GM18951 (cell line): ENCODE measurements around the gene JAG2.

Source experiments
- POLR2A ChIP-seq: IDR thresholded peaks from 4 replicates; pipeline ENCODE4 v1.6.1; 2011; ENCODE audit warnings: mild to moderate bottlenecking; ENCODE audit not compliant: insufficient read length, insufficient read depth; ENCODE audit errors: extremely low read depth
- in situ Hi-C: fragments of 300-500 bp; cut with MboI; formaldehyde crosslinking; loops from one replicate; pipeline ENCODE4 v1.12.0; 2022; ENCODE audit warnings: low sequenced_read_pairs, mixed read lengths, inconsistent platforms; ENCODE audit not compliant: unreplicated experiment

The JAG2 gene

DNA sequence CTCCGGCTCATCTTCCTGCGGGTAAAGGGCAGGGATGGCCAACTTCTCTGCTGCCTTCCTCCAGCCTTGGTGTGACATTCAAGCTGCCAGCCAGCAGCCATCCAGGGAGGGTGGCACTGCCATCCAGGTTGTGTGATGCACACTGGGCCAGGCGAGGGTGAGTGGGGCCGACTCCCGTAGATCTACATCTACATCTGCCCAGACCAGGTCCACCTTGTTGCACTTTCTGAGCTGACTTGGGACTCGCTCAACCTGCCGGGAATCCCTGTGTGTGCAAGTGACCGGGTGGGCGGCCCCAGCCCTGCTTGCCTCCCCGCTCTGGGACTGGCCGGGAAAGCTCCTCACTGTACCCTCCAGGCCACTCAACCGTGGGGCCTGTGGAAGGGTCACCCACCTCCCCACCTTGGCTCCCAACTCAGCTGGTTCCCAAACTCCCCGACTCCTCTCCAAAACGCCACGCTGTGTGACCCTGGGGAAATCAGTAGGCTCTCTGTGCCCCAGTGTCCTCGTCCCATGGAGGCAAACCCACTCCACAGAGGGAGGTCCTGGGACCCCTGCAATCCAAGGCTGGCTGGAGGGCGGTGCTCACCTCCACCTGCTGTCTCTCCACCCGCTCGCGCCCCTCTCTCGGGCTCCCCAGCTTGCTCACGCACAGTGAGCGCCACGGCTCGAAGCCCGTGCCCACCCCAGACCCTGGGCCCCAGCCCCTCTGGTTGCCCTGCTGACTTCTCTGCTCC is 14.7 kb downstream of the JAG2 start:
- no peak for TF ChIP-seq POLR2A

DNA sequence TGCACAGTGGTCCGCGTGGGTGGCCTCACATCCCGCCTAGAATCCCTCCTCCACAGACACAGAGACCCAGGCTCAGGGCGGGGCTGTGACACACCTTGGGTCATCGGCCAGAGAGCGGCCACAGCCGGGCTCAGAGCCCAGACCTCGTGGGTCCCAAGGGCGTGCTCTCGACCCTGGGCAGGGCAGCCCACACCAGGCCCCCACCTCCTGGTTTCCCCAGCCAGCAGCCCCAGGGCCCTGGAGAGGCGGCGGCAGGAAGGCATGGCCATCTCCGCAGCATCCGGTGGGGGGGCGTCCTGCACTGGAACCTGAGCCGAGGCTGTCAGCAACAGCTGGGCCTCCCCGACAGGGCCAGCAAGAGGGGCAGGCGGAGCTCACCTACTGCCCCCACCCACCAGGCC is 15.2 kb downstream of the JAG2 start:
- in situ Hi-C loops = no loop called here
- TF ChIP-seq POLR2A = no peak

More for the DNA sequence above, 14.7 kb downstream of the JAG2 start:
- in situ Hi-C loops = no loop called here

DNA sequence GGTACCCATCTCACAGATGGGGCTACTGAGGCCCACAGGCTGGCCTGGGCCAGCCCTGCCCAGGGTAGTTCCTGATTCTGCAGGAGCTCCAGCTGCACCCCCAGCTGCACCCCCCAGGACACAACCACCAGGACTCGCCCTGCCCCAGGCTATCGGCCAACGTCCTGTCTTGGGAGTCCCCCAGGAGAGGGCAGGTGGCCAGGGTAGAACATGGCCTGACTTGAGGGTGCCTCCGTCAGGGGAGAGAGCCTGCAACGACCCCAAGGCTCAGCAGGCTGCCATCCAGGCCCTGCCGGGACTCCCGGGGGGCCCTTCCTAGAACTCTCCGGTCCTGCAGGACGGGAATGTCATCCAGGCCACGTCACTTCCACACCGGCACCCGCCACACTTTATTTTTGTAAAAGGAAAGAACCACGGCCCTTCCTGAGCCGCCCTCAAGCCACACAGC is 15.8 kb downstream of the JAG2 start:
- TF ChIP-seq POLR2A = no peak
- in situ Hi-C loops = no loop called here

DNA sequence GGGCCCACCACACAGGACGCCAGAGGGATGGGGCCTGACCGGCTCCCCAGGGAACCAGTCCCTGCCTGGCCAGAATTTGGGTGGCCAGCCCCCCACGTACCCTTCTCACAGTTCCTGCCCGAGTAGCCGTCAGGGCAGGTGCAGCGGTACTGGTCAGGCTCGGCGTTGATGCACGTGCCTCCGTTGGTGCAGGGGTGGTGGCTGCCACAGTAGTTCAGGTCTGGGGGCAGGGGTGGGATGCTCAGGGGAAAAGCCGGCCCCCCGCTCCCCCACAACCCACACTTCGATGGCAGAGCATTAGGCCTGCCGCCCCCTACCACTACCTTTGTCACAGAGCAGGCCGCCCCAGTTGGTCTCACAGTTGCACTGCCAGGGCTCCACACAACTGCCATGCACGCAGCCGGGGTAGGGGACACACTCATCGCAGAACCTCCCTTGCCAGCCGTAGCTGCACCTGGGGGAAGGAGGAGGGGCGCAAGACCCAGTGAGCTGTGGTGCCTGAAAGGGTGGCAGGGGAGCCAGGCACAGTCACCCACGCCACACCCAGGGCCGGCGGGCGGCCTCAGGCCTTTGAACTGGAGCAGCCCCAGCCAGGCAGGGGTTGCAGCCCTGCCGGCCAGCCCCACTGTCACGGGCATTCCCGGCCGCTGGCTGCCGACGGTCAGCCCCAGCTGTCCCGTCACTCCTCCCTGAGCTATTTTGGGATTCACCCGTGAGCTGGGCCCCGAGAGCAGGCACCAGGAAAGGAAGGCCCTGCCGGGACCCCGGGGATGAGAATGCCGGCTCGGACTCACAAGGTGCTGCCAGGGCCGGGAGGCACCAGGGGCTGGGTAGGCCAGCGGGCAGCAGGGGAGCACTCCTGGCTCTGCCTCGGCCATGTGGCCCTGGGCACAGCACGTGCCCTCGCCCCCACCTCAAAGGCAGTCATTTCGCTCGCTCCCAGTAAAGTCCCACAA is 16.5 kb downstream of the JAG2 start:
- in situ Hi-C loops = no loop called here

DNA sequence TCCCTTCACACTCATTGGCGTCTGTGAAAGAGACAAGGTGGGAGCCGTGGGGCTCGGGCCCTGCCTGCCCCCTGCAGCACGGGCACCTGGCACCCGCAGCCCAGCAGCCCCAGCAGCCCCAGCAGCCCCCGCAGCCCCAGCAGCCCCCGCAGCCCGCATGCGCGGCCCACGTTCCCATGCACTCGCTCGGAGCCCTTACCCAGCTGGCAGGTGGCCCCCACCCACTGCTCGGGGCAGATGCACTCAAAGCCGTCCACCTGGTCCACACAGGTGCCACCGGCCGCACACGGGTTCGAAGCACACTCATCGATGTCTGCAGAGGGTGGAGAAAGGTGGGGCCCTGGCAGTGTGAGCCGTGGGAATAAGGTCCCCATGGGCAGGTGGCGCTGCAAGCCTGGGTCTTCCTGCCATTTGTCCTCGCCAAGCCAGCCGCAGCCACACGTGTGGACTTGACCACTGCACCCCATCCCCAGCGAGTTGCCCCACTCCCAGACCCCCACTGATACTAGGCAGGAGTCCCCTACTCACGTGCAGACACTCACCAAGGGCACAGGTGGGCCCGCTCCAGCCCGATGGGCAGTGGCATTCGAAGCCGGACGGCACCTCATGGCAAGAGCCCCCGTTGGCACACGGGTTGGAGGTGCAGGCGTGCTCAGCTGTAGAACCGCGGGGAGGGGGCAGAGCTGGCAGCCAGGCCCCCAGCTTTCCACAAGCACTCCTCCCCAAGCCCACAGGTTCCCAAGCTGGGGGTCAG is 17.3 kb downstream of the JAG2 start:
- TF ChIP-seq POLR2A = no peak
- in situ Hi-C loops = no loop called here

More for the DNA sequence above, 16.5 kb downstream of the JAG2 start:
- TF ChIP-seq POLR2A = no peak

DNA sequence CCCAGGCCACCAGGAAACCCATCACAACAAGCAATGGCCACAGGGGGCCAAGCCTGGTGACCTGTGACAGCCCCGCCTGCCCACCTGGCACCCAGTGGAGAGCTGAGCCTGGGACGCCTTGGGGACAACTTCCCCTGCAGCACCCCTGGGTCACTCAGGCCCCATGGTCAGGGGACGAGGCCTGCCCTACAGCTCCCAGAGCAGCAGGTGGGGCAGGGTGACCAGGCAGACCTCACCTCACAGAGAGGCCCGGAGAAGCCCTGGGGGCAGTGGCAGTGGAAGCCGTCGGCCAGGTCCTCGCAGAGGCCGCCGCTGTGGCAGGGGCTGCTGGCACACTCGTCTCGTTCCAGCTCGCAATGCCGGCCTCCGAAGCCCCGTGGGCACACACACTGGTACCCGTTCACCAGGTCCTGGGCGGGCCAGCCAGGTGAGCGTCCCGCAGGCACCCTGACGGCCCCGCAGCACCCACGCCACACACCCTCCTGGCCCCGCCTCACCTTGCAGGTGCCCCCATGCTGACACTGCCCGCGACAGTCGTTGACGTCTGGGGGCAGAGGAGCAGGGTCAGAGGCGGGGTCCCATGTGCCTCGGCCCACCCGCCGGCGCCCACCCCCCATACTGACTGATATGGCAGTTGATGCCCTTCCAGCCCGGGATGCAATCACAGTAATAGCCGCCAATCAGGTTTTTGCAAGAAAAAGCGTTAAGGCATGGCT is 18.1 kb downstream of the JAG2 start:
- in situ Hi-C loops = no loop called here
- no peak for TF ChIP-seq POLR2A

DNA sequence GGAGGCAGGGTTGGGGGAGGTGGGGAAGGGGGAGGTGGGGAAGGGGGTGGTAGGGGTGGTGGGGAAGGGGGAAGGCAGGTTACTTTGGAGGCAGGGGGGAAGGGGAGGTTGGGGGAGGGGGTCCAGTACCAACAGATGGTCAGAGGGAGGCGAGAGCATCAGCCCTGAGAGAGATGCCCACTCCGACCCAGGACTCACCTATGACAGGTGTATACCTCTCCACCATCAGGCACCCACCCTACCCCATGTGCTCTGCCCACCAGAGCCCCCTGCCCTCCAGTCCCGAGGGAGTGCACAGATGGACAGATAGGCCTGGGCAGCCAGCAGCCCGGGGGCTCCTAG is 18.6 kb downstream of the JAG2 start:
- no peak for TF ChIP-seq POLR2A
- in situ Hi-C loops = no loop called here

DNA sequence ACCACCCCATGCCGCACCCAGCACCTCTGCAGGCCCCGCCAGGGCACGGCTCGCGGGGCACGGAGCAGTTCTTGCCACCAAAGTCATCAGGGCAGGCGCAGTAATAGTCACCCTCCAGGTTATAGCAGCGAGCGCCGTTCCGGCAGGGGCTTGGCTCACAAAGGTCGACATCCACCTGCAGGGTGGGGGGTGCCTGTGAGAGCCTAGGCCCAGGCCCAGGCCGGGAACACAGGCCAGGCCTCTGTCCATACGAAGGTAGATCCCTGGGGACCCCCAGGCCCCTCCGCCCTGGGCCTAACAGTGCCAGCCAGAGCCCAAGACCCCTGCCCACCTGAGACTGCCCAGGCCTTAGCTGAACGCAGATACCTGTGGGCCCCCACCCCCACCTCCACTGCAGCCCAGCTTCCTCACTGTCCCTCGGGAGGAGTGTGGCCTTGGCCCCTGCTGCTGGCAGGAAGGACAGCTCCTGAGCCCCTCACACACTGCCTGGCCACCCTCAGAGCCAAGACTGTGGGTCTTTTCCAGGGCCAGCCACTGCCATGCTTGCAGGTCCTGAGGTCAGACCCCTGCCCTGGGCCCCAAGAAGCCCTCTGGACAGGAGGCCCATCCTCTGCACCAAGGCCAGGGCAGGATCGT is 19.3 kb downstream of the JAG2 start:
- no peak for TF ChIP-seq POLR2A
- in situ Hi-C loops = no loop called here

DNA sequence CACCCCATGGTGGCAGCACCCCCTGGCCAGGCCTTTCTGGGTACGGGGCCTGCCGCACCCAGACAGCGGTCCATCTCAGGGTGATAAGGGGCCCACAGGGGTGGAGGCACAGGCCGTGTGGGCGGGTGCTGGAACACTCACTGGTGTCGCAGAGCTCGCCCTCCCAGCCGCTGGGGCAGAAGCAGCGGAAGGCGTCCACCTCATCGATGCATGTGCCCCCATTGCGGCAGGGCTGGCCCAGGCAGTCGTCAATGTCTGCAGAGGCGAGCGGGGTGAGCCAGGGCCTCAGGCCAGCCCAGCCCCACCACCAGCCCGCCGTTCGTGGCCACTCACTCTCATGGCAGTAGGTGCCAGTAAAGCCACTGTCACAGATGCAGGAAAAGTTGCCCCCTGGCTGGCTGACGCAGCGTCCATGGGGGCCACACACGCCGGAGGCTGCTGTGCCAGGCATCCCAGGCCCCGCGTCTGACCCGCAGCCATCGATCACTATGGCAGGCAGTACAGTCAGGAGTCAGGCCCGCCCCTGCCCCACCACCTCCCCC is 19.9 kb downstream of the JAG2 start:
- TF ChIP-seq POLR2A = no peak
- in situ Hi-C loops = no loop called here

DNA sequence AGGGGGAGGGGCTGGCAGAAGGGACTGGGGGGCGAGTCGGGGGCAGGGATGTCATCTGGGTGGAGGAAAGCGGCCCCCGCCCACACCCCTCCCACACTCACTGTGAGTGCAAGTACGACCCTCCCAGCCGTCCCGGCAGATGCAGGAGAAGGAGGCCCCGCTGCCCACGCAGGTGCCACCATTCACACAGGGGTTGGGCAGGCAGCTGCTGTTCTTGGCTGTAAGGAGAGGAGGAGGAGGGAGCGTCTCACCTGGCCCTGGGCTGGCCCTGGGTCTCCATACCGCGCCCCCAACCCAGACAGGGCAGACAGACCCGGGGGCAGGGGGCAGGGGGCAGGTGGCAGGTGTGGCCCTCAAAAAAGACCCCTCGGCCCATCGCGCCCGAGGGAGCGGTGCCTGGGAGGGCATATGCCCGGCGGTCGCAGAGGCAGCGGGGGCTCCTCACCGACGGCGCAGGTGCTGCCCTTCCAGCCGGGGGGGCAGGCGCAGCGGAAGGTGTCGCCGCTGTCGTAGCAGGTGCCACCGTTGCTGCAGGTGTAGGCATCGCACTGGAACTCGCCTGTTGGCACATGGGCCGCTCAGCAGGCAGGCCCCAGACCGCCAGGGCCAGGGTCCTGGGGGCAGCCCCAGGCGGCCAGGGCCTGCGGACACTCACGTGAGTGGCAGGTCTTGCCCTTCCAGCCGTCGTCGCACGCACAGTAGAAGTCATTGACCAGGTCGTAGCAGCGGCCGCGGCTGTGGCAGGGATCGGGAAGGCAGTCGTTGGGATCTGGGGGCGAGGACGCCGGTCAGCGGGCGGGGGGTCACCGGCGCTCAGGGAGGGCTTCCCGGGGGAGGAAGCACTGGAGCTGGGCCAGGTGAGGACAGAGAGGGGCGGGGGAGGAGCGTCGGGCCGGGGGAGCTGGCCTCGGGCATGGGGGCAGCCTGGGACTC is 20.6 kb downstream of the JAG2 start:
- in situ Hi-C loops = no loop called here
- no peak for TF ChIP-seq POLR2A
